Placental pericyte (primary cell): ENCODE measurements around the gene DNAJC22. TPM values are rescaled to one million over a fixed set of nuclear protein-coding genes. Genes with fewer than 3 reads are reported as not detected.

Experiments
- total RNA-seq: library from RNA; depleted of rRNA; stranded (reverse); fragments of >200 nt; gene quantifications from 2 replicates; pipeline ENCODE4 v1.2.3, GENCODE V29; 2012

DNAJC22 gene
- total RNA-seq = 1.1 and 2.1 TPM in 2 replicates

GRCh38 chr12:49346659-49347310 lies at the start of gene DNAJC22:
TSS of gene DNAJC22 (plus strand) at chr12:49346888. CDS start at chr12:49348873, 1,985 bp downstream.

GRCh38 chr12:49322708-49323523 lies 23.8 kb upstream of the DNAJC22 start, which contains the start of gene TROAP:
TSS of gene TROAP (plus strand) at chr12:49323255. CDS start at chr12:49323609, 354 bp downstream.

GRCh38 chr12:49336645-49337584 lies 9.8 kb upstream of the DNAJC22 start, which contains the start of gene C1QL4:
TSS of gene C1QL4 (minus strand) at chr12:49337188. CDS start at chr12:49336477, 711 bp downstream.

GRCh38 chr12:49367381-49368239 lies 20.9 kb downstream of the DNAJC22 start, which contains the start of gene SPATS2:
TSS of gene SPATS2 (plus strand) at chr12:49367462. CDS start at chr12:49461013, 93,551 bp downstream.

Other genes starting within 250 kb of the DNAJC22 start
- gene LMBR1L, start 236.0 kb upstream of the DNAJC22 start, total RNA-seq = 60.3 and 72.0 TPM in 2 replicates
- 336 and 3,581 TPM in 2 replicates for gene TUBA1B, start 215.5 kb upstream of the DNAJC22 start, total RNA-seq
- 185 and 1,342 TPM in 2 replicates for gene TUBA1A, start 157.8 kb upstream of the DNAJC22 start, total RNA-seq
- 372 and 1,859 TPM in 2 replicates for gene TUBA1C, start 81.8 kb upstream of the DNAJC22 start, total RNA-seq
- not detected in 2 replicates for gene PRPH, start 51.7 kb upstream of the DNAJC22 start, total RNA-seq
- gene TROAP, start 23.6 kb upstream of the DNAJC22 start, total RNA-seq = 0.44 and 23.9 TPM in 2 replicates
- under 0.01 and 0.14 TPM in 2 replicates for gene C1QL4, start 9.7 kb upstream of the DNAJC22 start, total RNA-seq
- 27.4 and 54.0 TPM in 2 replicates for gene SPATS2, start 20.6 kb downstream of the DNAJC22 start, total RNA-seq
- 0.29 and 0.44 TPM in 2 replicates for gene KCNH3, start 192.1 kb downstream of the DNAJC22 start, total RNA-seq
- gene MCRS1, start 221.3 kb downstream of the DNAJC22 start, total RNA-seq = 65.4 and 88.3 TPM in 2 replicates